GM12873 (cell line): ENCODE measurements around the gene VAV2.

Experiments
- CTCF ChIP-seq: IDR thresholded peaks from 2 replicates; pipeline ENCODE4 v1.5.1; 2012; ENCODE audit warnings: low read depth, mild to moderate bottlenecking, moderate library complexity, low read length, control low read depth; ENCODE audit not compliant: insufficient read depth; ENCODE audit errors: missing control alignments

The VAV2 gene

GRCh38 chr9:133942206-133942975, 49.7 kb downstream of the VAV2 start:
- TF ChIP-seq CTCF: no peak

GRCh38 chr9:133939845-133940244, 52.3 kb downstream of the VAV2 start:
- no peak for TF ChIP-seq CTCF

GRCh38 chr9:133939171-133939785, 52.8 kb downstream of the VAV2 start:
- TF ChIP-seq CTCF: no peak

- no peak for TF ChIP-seq CTCF
These were observed 53.4 kb downstream of the VAV2 start for GRCh38 chr9:133938753-133939152.

GRCh38 chr9:133938086-133938485, 54.0 kb downstream of the VAV2 start:
- TF ChIP-seq CTCF: no peak

- TF ChIP-seq CTCF: no peak
These were observed 55.0 kb downstream of the VAV2 start for GRCh38 chr9:133937120-133937519.

GRCh38 chr9:133935328-133936005, 56.7 kb downstream of the VAV2 start:
- TF ChIP-seq CTCF: no peak
